GM12892 (cell line): ENCODE measurements around the gene HTR4.
"Not testable (repeated sequence)": the region's sequence is repeated elsewhere in the genome, so short reads cannot be mapped to it uniquely, and the experiment has no call there.

Experiments used
- DNase-seq: peaks from one replicate; pipeline ENCODE4 v3.0.0; 2011; ENCODE audit not compliant: insufficient read length
- FAIRE-seq: peaks from 2 replicates; lab custom pipeline; 2011; peaks lifted over from hg19 to GRCh38; lab: Jason Lieb, UNC
- POLR2A ChIP-seq: IDR thresholded peaks from 2 replicates; pipeline ENCODE4 v1.6.1; 2011; ENCODE audit warnings: low read depth, low read length, control low read depth
- POLR2AphosphoS5 ChIP-seq: IDR thresholded peaks from 2 replicates; pipeline ENCODE4 v1.6.1; 2011; ENCODE audit warnings: low read depth, low read length, control low read depth
- TAF1 ChIP-seq: IDR thresholded peaks from 2 replicates; pipeline ENCODE4 v1.6.1; 2011; ENCODE audit warnings: low read depth, mild to moderate bottlenecking, control low read depth, low read length, borderline replicate concordance

HTR4 gene

DNA sequence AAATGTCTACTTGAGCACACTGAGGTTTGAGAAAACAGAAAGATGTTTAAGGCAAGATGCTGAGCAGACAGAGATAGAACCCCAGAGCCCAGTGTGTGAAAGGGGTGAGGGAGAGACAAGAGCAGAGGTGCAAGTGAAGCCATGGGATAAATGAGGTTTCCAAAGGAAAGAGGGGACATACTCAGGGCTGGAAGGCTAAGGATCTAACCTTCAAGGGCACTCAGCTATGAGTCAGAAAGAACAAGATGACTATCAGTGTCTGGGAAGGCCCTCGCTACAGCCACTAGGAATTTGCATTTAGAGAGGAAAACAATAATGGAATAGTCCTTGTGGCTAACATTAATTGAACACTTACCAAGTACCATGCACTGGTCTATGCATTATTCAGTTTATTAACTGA, 113.7 kb downstream of the HTR4 start:
- no peak for FAIRE-seq
- TF ChIP-seq POLR2AphosphoS5 (no peak), POLR2A (no peak), TAF1 (no peak)
- DNase-seq, result no peak

DNA sequence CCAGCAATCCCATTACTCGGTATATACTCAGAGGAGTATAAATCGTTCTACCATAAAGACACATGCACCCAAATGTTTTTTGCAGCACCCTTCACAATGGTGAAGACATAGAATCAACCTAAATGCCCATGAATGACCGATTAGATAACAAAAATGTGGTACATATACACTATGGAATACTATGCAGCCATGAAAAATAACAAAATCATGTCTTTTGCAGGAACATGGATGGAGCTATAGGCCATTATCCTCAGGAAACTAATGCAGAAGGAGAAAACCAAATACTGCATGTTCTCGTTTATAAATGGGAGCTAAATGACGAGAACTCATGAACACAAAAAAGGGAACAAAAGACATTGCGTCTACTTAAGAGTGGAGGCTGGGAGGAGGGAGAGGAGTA, 114.5 kb downstream of the HTR4 start:
- no peak for DNase-seq
- TF ChIP-seq POLR2AphosphoS5, result no peak
- TF ChIP-seq TAF1, result no peak
- TF ChIP-seq POLR2A, result no peak
- no peak for FAIRE-seq

DNA sequence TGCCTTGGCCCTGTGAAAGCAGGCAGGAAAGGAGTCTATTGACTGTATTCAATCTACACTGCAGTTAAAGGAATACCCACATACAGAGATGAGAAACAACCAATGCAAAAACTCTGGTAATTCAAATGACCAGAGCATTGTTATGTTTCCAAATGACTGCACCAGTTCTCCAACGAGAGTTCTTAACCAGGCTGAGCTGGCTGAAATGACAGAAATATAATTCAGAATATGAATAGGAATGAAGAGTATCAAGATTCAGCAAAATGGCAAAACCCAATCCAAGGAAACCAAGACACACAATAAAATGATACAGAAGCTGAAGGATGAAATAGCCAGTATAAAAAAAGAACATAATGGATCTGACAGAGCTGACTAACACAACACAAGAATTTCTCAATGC, 119.1 kb downstream of the HTR4 start:
- FAIRE-seq (no peak), DNase-seq (no peak)
- TF ChIP-seq POLR2AphosphoS5 (no peak), POLR2A (no peak)

DNA sequence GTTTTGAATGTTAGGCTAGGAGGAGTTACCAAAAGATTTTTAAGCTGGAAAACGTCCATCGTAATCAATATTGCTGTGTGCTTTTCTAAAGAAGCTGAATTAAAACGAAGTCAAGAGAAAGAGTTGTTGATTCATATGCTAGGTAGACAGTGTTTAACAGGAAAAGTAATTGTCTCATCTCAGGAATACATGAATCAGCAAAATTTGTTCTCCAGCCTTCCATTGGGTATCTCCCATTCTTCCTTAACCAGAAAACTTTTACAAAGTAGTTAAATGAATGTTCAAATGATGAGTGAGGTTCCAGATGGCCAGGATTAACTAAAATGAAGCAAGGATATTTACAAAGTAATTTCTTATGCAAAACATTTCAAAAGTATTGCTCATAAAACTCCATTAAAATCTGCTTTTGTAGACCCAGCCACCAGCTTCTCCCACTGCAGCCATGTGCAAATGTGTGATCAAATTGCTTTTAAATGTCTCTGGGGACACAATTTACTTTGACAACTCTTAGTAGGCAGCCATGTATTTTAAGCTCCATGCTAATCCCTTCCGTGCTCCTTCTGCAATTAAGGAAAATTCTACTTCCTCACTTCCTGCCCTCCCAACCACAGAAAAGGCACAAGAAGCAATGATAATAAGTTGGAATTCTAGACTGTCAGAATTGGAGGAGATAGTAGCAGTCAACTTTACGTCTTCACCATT, 121.2 kb downstream of the HTR4 start:
- FAIRE-seq, result no peak
- no peak for DNase-seq
- TF ChIP-seq POLR2AphosphoS5, result no peak
- TF ChIP-seq TAF1, result no peak
- no peak for TF ChIP-seq POLR2A

DNA sequence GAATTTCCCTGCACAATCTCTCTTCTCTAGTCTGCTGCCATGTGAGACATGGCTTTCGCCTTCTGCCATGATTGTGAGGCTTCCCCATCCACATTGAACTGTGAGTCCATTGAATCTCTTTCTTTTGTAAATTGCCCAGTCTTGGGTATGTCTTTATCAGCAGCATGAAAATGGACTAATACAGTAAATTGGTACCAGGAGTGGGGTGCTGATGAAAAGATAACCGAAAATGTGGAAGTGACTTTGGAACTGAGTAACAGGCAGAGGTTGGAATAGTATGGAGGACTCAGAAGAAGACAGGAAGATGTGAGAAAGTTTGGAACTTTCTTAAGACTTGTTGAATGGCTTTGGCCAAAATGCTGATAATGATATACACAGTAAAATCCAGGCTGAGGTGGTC, 124.9 kb downstream of the HTR4 start:
- FAIRE-seq, DNase-seq: not testable (repeated sequence)

DNA sequence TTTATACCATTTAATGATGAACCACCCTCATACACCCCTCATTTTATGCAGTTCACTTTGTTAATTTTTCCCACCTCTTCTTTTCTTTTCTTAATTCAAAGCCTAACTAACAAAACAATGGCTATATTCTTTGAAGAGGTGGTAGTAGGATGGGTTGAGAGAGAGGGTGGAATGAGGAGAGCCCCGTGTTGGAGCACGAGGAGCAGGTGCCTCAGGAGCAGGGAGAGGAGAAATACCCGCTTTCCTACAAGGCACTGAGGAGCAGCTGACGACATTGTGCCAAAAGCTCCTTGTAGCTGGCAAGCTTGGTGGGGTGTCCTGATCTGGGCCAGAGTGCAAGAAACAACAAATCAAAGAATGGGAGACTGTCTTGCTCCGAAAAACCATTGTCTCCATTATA, 129.6 kb downstream of the HTR4 start:
- no peak for DNase-seq
- no peak for FAIRE-seq
- no peak for TF ChIP-seq TAF1
- no peak for TF ChIP-seq POLR2AphosphoS5
- no peak for TF ChIP-seq POLR2A

DNA sequence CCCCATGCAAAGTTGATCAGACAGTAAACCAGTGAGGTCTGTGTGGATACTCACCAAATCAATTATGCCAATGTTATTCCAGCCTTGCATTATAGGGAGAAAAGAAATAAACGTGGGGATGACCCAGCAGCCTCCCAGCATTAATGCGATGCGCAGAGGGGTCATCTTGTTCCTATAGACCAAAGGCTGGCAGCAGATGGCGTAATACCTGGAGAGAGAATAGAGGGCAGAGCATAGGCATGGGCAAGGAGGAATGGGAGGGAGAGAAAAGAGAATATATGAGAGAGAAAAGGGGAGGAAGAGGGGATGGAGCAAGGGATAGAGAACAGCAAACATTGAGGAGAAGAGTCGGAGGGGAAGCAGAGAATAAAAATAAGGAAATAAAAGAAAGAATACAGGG, 131.2 kb downstream of the HTR4 start:
- FAIRE-seq (no peak), DNase-seq (no peak)
- TF ChIP-seq POLR2A (no peak), TAF1 (no peak), POLR2AphosphoS5 (no peak)

DNA sequence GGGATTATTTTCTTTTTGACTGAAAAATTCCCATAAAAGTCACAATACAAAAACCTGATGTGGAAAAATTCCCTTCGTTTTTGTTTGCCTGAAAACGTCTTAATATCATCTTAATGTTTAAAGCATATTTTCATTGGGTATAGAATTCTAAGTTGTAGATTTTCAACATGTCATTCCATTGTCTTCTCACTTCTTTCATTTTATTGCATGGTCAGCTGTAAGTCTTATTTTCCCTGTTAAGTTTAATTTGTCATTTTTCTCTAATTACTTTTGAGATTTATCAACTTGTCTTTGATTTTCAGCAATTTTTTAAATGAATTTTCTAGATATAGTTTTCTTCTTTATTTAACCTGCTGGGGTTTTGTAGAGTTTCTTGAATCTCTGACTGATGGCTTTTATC, 138.9 kb downstream of the HTR4 start:
- no peak for TF ChIP-seq POLR2AphosphoS5
- no peak for TF ChIP-seq TAF1
- no peak for TF ChIP-seq POLR2A
- FAIRE-seq (no peak), DNase-seq (no peak)

DNA sequence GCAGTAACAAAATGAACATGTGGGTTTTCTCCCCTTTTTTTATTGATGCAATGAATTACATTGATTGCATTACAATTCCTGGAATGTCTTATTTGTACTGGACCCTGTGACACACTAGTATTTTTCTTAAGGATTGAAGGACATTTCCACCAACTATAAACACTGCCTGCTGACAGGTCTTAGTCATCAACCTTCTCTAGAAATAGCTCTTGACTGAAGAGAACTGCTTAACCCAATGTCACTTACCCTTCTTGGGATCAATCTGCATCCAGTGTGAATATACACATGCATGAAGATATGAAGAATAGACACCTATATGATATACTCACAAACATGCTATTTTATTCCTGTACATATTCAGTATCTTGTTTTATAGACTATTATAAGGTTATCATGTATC, 140.0 kb downstream of the HTR4 start:
- DNase-seq, result no peak
- no peak for TF ChIP-seq TAF1
- no peak for TF ChIP-seq POLR2AphosphoS5
- no peak for TF ChIP-seq POLR2A
- no peak for FAIRE-seq

DNA sequence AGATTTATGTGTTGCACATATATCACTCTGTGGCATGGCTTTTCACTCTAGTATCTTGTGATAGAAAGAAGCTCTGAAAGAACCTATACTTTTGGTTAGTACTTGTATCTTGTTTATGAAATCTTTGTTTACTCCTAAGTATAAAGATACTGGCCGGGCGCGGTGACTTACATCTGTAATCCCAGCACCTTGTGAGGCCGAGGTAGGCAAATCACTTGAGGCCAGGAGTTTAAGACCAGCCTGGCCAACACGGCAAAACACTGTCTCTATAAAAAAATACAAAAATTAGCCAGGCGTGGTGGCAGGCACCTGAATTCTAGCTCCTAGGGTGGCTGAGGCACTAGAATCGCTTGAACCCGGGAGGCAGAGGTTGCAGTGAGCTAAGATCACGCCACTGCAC, 141.8 kb downstream of the HTR4 start:
- FAIRE-seq, result no peak
- no peak for DNase-seq
- no peak for TF ChIP-seq POLR2A
- no peak for TF ChIP-seq TAF1
- TF ChIP-seq POLR2AphosphoS5, result no peak

DNA sequence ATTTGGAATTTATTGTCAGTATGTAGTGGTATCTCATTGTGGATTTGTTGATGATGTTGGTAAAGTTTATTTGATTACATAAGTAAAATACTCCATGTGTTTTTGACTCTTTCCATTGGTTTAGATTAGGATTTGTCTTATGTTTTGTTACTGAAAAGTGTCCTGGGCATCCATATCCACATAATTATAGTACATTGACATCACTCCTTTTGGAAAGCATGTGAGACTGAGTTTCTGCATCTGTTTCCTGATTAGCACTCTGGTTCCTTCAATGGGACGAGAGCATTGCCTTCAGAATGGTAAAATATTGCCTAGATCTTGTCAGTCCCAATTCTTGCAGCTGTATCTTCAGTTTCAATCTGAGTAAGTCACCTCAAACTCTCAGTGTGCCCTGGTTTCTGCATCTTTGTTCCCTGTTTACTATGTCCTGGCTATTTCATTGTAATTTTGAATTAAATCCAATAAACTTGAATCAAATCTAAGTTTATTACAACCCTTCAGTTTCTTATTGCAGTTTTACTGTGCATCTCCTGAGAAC, 142.4 kb downstream of the HTR4 start:
- DNase-seq (no peak), FAIRE-seq (no peak)
- TF ChIP-seq POLR2A (no peak), TAF1 (no peak), POLR2AphosphoS5 (no peak)

DNA sequence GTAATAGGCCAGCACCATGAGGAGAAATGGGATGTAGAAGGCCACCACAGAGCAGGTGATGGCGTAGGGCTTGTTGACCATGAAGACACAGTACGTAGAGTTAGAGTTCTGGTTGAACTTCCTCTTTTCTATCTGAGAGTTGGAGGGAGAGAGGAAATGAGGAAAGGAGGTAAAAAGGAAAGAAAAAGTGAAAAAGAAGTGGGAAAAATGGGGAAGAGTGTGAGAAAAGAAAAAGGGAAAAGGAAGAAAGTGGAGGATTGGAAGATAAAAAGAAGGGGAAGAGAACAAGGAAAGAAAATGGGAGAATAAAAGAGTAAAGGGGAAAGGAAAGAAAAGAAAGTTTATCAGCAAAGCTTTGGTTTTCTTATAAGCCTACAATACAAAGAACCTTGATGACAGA, 144.4 kb downstream of the HTR4 start:
- FAIRE-seq, result no peak
- no peak for DNase-seq
- TF ChIP-seq POLR2AphosphoS5, result no peak
- TF ChIP-seq TAF1, result no peak
- no peak for TF ChIP-seq POLR2A
